K562 (cell line): ENCODE results near the gene SDHAF3. TPM values are rescaled to one million over a fixed set of nuclear protein-coding genes. Genes with fewer than 3 reads are reported as not detected.

Experiments
- ATAC-seq: fragments of 200-7000 bp; cut with Tn5 transposase; 3 replicates; pipeline ENCODE4 v1.9.1; 2020; ENCODE audit warnings: moderate library complexity
- BruUV-seq: library from RNA; stranded (reverse); fragments of 400-500 nt; replicated peaks from 2 replicates; lab custom pipeline; 2021; lab: Mats Ljungman, UMichigan
- CTCF ChIA-PET: fragments of 300-600 bp; formaldehyde crosslinking; extraction: SDS; loops from one replicate; lab custom pipeline; 2021; ENCODE audit warnings: low intra/inter-chr PET ratio; lab: Yijun Ruan, JAX
- POLR2A ChIA-PET: fragments of 300-600, 350-650 bp; sonication (Branson Sonifier 250); formaldehyde crosslinking; extraction: SDS; loops from one replicate; lab custom pipeline; 2021; ENCODE audit warnings: antibody characterized with exemption, inconsistent platforms; lab: Yijun Ruan, JAX
- DNase-seq, 4 experiments: peaks; one replicate each; pipeline versions ENCODE4 v3.0.0 to v3.0.0-alpha.2; 2011 to 2018; ENCODE audit warnings: low spot score in 3 of 4, mixed read lengths in 3 of 4; ENCODE audit errors: extremely low read depth in 1 of 4
- FAIRE-seq: peaks from 2 replicates; lab custom pipeline; 2011; peaks lifted over from hg19 to GRCh38; lab: Jason Lieb, UNC
- H2AFZ ChIP-seq: 2 replicates; pipeline ENCODE4 v1.6.0; 2011; ENCODE audit warnings: low read depth, low read length, control low read depth, inconsistent platforms
- H3K27ac ChIP-seq: fragments of 200-600 bp; 3 replicates; pipeline ENCODE4 v1.8.0; 2011; ENCODE audit warnings: low read depth, mild to moderate bottlenecking, control low read depth, inconsistent platforms, low read length, moderate library complexity, mixed read lengths; ENCODE audit errors: extremely low read depth
- H3K27me3 ChIP-seq, 2 experiments: fragments of 300-600 bp in 1 of 2; 2 replicates in 1 of 2; 3 replicates in 1 of 2; pipeline versions ENCODE4 v1.6.0 to v1.8.0; 2011; ENCODE audit warnings: inconsistent platforms in 2 of 2, low read length in 2 of 2, mild to moderate bottlenecking in 1 of 2, mixed read lengths in 1 of 2, moderate library complexity in 1 of 2; ENCODE audit not compliant: control insufficient read depth in 2 of 2, insufficient read depth in 2 of 2
- H3K36me3 ChIP-seq: fragments of 300-600 bp; 3 replicates; pipeline ENCODE4 v1.8.0; 2011; ENCODE audit warnings: mild to moderate bottlenecking, low read length, inconsistent platforms; ENCODE audit not compliant: control insufficient read depth, insufficient read depth
- H3K4me1 ChIP-seq, 2 experiments: fragments of 200-600 bp in 1 of 2; replicated peaks in 1 of 2; 2 replicates in 1 of 2; 3 replicates in 1 of 2; pipeline versions ENCODE4 v1.5.1 to v1.8.0; 2011; ENCODE audit warnings: inconsistent platforms in 2 of 2, low read length in 2 of 2, mild to moderate bottlenecking in 1 of 2, mixed read lengths in 1 of 2, moderate library complexity in 1 of 2; ENCODE audit not compliant: control insufficient read depth in 2 of 2, insufficient read depth in 2 of 2
- H3K4me2 ChIP-seq: 2 replicates; pipeline ENCODE4 v1.6.1; 2011; ENCODE audit warnings: low read length, control low read depth, inconsistent platforms, mixed read lengths; ENCODE audit not compliant: insufficient read depth
- H3K4me3 ChIP-seq: fragments of 200-600 bp; sonication (generic), shearing (Covaris generic); 2 replicates; pipeline ENCODE4 v1.5.1; 2016; ENCODE audit warnings: control low read depth, inconsistent platforms
- H3K79me2 ChIP-seq: fragments of 200-600 bp; 3 replicates; pipeline ENCODE4 v1.8.0; 2011; ENCODE audit warnings: low read length, inconsistent platforms; ENCODE audit not compliant: control insufficient read depth, insufficient read depth
- H3K9ac ChIP-seq, 2 experiments: 2 replicates each; pipeline versions ENCODE4 v1.6.0 to v1.6.1; 2011; ENCODE audit warnings: low read depth in 2 of 2, low read length in 2 of 2, control low read depth in 1 of 2, inconsistent platforms in 1 of 2, mild to moderate bottlenecking in 1 of 2, mixed read lengths in 1 of 2; ENCODE audit not compliant: insufficient read depth in 1 of 2
- H3K9me1 ChIP-seq: one replicate; pipeline ENCODE4 v1.6.0; 2011; ENCODE audit warnings: inconsistent platforms, mild to moderate bottlenecking, low read length, moderate library complexity; ENCODE audit not compliant: control insufficient read depth, insufficient read depth
- H3K9me3 ChIP-seq: replicated peaks from 2 replicates; pipeline ENCODE4 v1.5.1; 2011; ENCODE audit warnings: low read depth, low read length, inconsistent platforms; ENCODE audit not compliant: control insufficient read depth, insufficient read depth
- H4K20me1 ChIP-seq: replicated peaks from 2 replicates; pipeline ENCODE4 v1.6.1; 2011; ENCODE audit warnings: low read length, inconsistent platforms, mixed read lengths; ENCODE audit not compliant: control insufficient read depth, insufficient read depth
- C11orf30 ChIP-seq: fragments of 450-650 bp; IDR thresholded peaks from 2 replicates; pipeline ENCODE4 v1.6.1; 2016; ENCODE audit warnings: low read depth, mild to moderate bottlenecking
- CXXC5 ChIP-seq: fragments of 250-450 bp; sonication (Bioruptor Pico); IDR thresholded peaks from 2 replicates; pipeline ENCODE4 v1.8.0; 2022; ENCODE audit warnings: inconsistent platforms, mild to moderate bottlenecking, moderate library complexity
- ETV6 ChIP-seq, 3 experiments: fragments of 150-350 bp in 1 of 3; sonication (generic) in 1 of 3; formaldehyde crosslinking in 1 of 3; IDR thresholded peaks; 2 replicates each; pipeline versions ENCODE4 v1.6.1 to v1.8.0; 2014 to 2022; ENCODE audit warnings: borderline replicate concordance in 2 of 3, low read depth in 2 of 3, antibody characterized with exemption in 1 of 3, low read length in 1 of 3, mild to moderate bottlenecking in 1 of 3, missing genetic modification reagents in 1 of 3
- MAFG ChIP-seq: fragments of 450-650 bp; conservative IDR thresholded peaks from 2 replicates; pipeline ENCODE4 v1.6.1; 2016; ENCODE audit warnings: missing genetic modification characterization, missing compliant biosample characterization
- NFE2 ChIP-seq: IDR thresholded peaks from 2 replicates; pipeline ENCODE4 v1.6.1; 2014; ENCODE audit warnings: antibody characterized with exemption, low read depth
- PRMT5 ChIP-seq: sonication (generic); formaldehyde crosslinking; IDR thresholded peaks from 2 replicates; pipeline ENCODE4 v1.5.0; 2020; ENCODE audit warnings: missing genetic modification reagents
- RFX1 ChIP-seq: fragments of 450-650 bp; IDR thresholded peaks from 2 replicates; pipeline ENCODE4 v1.6.1; 2016; ENCODE audit warnings: mild to moderate bottlenecking, moderate library complexity
- SMC3 ChIP-seq: conservative IDR thresholded peaks from 2 replicates; pipeline ENCODE4 v1.6.1; 2011; ENCODE audit warnings: low read depth, low read length, improper control_type of control experiment; ENCODE audit not compliant: insufficient read depth
- TBP ChIP-seq: optimal IDR thresholded peaks from 2 replicates; pipeline ENCODE3; 2011; ENCODE audit warnings: low read depth, low read length, improper control_type of control experiment
- ZFP36 ChIP-seq: fragments of 150-350 bp; IDR thresholded peaks from 2 replicates; pipeline ENCODE4 v1.6.1; 2018; ENCODE audit warnings: low read length, low read depth; ENCODE audit not compliant: partially characterized antibody
- WGBS: fragments of 100-300 bp; shearing (Covaris generic); methylation state at CpG from one replicate; pipeline ENCODE4 v1.1.6; 2016; ENCODE audit warnings: low coverage, mixed read lengths; ENCODE audit not compliant: insufficient coverage; ENCODE audit errors: missing lambda C conversion rate; 5-methylcytosine and 5-hydroxymethylcytosine counted together
- in situ Hi-C: fragments of 300-500 bp; cut with MboI; formaldehyde crosslinking; loops from 4 replicates; pipeline ENCODE4 v1.15.0; 2018; ENCODE audit warnings: inconsistent platforms, mixed read lengths
- intact Hi-C: fragments of 100-400 bp; cut with micrococcal nuclease; formaldehyde crosslinking; loops from 2 replicates; pipeline ENCODE4 v1.14.2; 2022
- polyA plus RNA-seq, 8 experiments: library from polyadenylated mRNA; depleted of rRNA in 4 of 8; stranded (reverse) in 5 of 8; unstranded in 3 of 8; fragments of >200 nt; fragmentation: Nextera tagmentation in 2 of 8; fragmentation: Illumina TruSeq in 1 of 8; extraction: Ambion mirVana in 2 of 8; extraction: Trizol in 1 of 8; gene quantifications; 2 replicates each; pipeline versions ENCODE4 v1.2.1 to v1.2.3, GENCODE V29; 2011 to 2014; ENCODE audit warnings: inconsistent platforms in 1 of 8, missing spikeins in 1 of 8
- total RNA-seq, 7 experiments: library from RNA; depleted of rRNA in 6 of 7; stranded (reverse); fragments of >200 nt in 6 of 7; fragmentation: Illumina TruSeq in 2 of 7; extraction: Trizol in 2 of 7; gene quantifications; 2 replicates each; pipeline versions ENCODE4 v1.2.1 to v1.2.3, GENCODE V29; 2011 to 2021; ENCODE audit warnings: low replicate concordance in 1 of 7

Gene SDHAF3
- total and polyA plus RNA-seq, 9 of the 15 experiments (the other 6 are each of a cell fraction or from before 2014, with no cell fraction given), result 51.5 to 403 (median 145) TPM

DNA sequence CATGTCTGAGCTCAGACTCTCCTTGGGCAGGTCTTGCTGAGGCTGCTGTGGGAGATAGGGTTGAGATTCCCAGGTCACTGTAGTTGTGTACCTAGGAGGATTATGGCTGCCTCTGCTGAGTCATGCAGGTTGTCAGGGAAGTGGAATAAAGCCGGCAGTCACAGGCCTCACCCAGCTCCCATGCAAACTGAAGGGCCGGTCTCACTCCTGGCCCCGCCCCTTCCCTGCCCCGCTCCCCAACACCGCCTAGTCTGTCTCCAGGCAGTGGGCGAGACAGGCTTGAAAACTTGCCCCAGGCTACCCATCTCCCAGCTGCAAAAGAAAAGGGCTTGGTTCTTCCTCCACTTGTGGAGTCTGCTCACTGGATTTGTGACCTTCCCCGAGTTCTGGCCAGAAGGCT is 41.6 kb upstream of the SDHAF3 start (continued):
- peak; percentile 68 for TF ChIP-seq NFE2
- peak; percentile 6; the same call in 1 of the 2 replicates for TF ChIP-seq RFX1
- TF ChIP-seq ZFP36, result peak; percentile 84
- TF ChIP-seq CXXC5 (CRISPR knock-in tag), result no peak
- TF ChIP-seq C11orf30, result peak; percentile 53
- TF ChIP-seq TBP, result no peak
- TF ChIP-seq MAFG (tag), result 0 out of 2 replicates have a peak, but pooled peaks have one; percentile 16

DNA sequence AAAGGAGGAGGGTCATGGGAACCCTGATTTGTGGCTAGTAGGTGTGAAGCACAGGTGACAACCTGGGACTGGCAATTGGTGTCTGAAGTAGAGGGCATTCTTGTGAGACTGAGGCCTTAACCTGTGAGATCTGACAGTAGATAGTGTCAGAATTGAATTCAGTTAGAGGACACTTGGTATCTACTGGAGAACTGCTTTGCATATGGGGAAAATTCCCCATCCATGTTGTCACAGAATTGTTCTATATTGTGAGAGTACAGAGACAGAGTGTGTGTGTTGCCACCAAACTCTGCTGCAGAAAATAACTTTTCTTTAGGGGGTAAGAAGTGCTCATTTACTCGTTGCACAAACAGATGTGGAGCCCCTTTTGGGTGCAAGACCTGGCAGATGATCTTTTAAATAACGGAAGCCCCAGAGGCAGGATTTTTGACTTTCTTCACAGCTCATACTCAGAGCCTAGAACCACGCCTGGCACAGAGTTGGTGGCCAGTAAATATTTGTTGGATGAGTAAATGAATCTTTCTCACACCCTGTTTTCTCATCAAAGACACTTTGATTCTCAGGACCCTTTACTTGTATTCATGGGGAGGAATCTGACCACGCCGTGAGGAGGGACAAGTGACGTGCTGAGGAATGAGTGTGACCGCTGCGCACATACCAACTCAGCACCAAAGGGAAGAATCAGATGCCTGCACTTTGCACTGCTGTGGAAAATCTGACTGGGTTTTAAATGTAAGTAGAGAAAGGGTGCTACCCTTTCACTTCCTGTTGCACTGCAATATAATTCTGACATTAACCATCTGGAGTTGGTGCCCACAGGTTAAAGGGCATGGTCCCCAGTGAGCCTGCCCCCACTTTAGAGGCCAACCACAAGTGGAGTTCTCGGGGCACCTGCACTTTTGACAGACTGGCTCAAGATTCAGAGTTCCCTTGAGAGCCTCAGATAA is 39.2 kb upstream of the SDHAF3 start:
- Histone ChIP-seq H3K27ac (no peak overlapping the region), H3K79me2 (no peaks in the 10 kb centered on the region), H4K20me1 (no peaks in the 10 kb centered on the region), H3K4me2 (no peak overlapping the region), H2AFZ (no peak overlapping the region), H3K9ac (no peak overlapping the region), H3K9me1 (no peaks in the 10 kb centered on the region), H3K36me3 (no peaks in the 10 kb centered on the region), H3K9me3 (no peaks in the 10 kb centered on the region), H3K4me1 (no peaks in the 10 kb centered on the region; a peak in 1 of 5 replicates), H3K4me3 (no peak overlapping the region), H3K27me3 (0 out of 5 replicates have a peak, but pooled peaks cover 0 to 6% of the 10 kb centered on the region in 2 experiments)
- FAIRE-seq (no peak), ATAC-seq (no peak), DNase-seq (no peak)
- CTCF ChIA-PET, result no interaction called here
- TF ChIP-seq ETV6 (IDR thresholded peaks at IDR 0.05; ENCODE audit: borderline replicate concordance in 1 of 2, low read depth in 2 of 2, low read length in 1 of 2), result no peak
- no peak for TF ChIP-seq ETV6 (CRISPR knock-in tag; IDR thresholded peaks at IDR 0.05; ENCODE audit: borderline replicate concordance)
- TF ChIP-seq PRMT5 (CRISPR knock-in tag), result no peak
- TF ChIP-seq SMC3, result no peak
- POLR2A ChIA-PET, result interaction anchor here (0.6 kb wide), 1 partner anchor 810 kb away, joined by 4 read pairs; no protein-coding TSS in a partner anchor
- 4% methylated on average over 9 of the region's 9 CpGs for WGBS
- in situ Hi-C loops (no loop called here), intact Hi-C loops (no loop called here)
- BruUV-seq, result no TSS peak
